Ishikawa (cell line): ENCODE results near the gene OPHN1.

Source experiments
- CEBPB ChIP-seq: IDR thresholded peaks from 2 replicates; pipeline ENCODE4 v1.6.1; 2012
- CREB1 ChIP-seq: IDR thresholded peaks from 2 replicates; pipeline ENCODE4 v1.6.1; 2012; ENCODE audit warnings: low read depth
- EGR1 ChIP-seq: IDR thresholded peaks from 2 replicates; pipeline ENCODE4 v1.6.1; 2012
- EP300 ChIP-seq: IDR thresholded peaks from 2 replicates; pipeline ENCODE4 v1.6.1; 2012; ENCODE audit warnings: borderline replicate concordance
- FOXM1 ChIP-seq: IDR thresholded peaks from 2 replicates; pipeline ENCODE4 v1.6.1; 2012; ENCODE audit warnings: low read depth, borderline replicate concordance
- NFIC ChIP-seq: IDR thresholded peaks from 2 replicates; pipeline ENCODE4 v1.6.1; 2012
- RAD21 ChIP-seq: IDR thresholded peaks from 2 replicates; pipeline ENCODE4 v1.6.1; 2012; ENCODE audit warnings: low read depth
- TAF1 ChIP-seq: IDR thresholded peaks from 2 replicates; pipeline ENCODE4 v1.6.1; 2012; ENCODE audit warnings: low read depth, mild to moderate bottlenecking
- TCF12 ChIP-seq: IDR thresholded peaks from 2 replicates; pipeline ENCODE4 v1.6.1; 2012; ENCODE audit warnings: low read depth
- TEAD4 ChIP-seq: IDR thresholded peaks from 2 replicates; pipeline ENCODE4 v1.6.1; 2012
- YY1 ChIP-seq: IDR thresholded peaks from 2 replicates; pipeline ENCODE4 v1.6.1; 2012; ENCODE audit warnings: low read depth
- ZBTB7A ChIP-seq: IDR thresholded peaks from 2 replicates; pipeline ENCODE4 v1.6.1; 2012; ENCODE audit warnings: low read depth
- TF ChIP-seq, protein P1 (sequence below): IDR thresholded peaks from 2 replicates; pipeline ENCODE4 v1.6.1; 2012
- TF ChIP-seq, protein P2 (sequence below): IDR thresholded peaks from 2 replicates; pipeline ENCODE4 v1.6.1; 2012; ENCODE audit warnings: low read depth, mild to moderate bottlenecking
- TF ChIP-seq, protein P3 (sequence below): IDR thresholded peaks from 2 replicates; pipeline ENCODE4 v1.6.1; 2012

The OPHN1 gene

DNA sequence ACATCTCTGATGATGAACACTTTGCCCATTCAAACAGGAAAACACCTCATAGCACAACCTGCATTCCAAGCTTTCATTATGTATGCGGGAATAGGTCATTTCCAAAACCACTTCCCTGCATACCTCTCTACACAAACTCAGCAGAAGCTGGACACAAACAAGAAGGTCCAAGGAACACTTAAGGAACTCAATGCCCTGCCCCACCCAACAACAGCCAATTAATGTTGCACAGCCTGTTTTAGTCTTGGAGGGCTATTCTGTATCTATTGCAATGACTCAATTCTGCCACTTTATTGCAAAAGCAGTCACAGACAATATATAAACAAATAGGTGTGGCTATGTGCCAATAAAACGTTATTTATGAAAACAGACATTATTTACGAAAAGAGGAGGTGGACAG lies 16.7 kb downstream of the OPHN1 start:
- TF ChIP-seq TCF12 (no peak), CEBPB (peak; percentile 86), TAF1 (no peak), NFIC (peak; percentile 64), TEAD4 (peak; percentile 56; the same call in 1 of the 2 replicates), EP300 (peak; percentile 34; the same call in 1 of the 2 replicates), EGR1 (no peak), YY1 (no peak), FOXM1 (no peak), RAD21 (no peak), CREB1 (no peak), ZBTB7A (no peak)
- TF ChIP-seq, protein P1, sequence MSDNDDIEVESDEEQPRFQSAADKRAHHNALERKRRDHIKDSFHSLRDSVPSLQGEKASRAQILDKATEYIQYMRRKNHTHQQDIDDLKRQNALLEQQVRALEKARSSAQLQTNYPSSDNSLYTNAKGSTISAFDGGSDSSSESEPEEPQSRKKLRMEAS: no peak
- TF ChIP-seq, protein P2, sequence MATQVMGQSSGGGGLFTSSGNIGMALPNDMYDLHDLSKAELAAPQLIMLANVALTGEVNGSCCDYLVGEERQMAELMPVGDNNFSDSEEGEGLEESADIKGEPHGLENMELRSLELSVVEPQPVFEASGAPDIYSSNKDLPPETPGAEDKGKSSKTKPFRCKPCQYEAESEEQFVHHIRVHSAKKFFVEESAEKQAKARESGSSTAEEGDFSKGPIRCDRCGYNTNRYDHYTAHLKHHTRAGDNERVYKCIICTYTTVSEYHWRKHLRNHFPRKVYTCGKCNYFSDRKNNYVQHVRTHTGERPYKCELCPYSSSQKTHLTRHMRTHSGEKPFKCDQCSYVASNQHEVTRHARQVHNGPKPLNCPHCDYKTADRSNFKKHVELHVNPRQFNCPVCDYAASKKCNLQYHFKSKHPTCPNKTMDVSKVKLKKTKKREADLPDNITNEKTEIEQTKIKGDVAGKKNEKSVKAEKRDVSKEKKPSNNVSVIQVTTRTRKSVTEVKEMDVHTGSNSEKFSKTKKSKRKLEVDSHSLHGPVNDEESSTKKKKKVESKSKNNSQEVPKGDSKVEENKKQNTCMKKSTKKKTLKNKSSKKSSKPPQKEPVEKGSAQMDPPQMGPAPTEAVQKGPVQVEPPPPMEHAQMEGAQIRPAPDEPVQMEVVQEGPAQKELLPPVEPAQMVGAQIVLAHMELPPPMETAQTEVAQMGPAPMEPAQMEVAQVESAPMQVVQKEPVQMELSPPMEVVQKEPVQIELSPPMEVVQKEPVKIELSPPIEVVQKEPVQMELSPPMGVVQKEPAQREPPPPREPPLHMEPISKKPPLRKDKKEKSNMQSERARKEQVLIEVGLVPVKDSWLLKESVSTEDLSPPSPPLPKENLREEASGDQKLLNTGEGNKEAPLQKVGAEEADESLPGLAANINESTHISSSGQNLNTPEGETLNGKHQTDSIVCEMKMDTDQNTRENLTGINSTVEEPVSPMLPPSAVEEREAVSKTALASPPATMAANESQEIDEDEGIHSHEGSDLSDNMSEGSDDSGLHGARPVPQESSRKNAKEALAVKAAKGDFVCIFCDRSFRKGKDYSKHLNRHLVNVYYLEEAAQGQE: no peak
- TF ChIP-seq, protein P3, sequence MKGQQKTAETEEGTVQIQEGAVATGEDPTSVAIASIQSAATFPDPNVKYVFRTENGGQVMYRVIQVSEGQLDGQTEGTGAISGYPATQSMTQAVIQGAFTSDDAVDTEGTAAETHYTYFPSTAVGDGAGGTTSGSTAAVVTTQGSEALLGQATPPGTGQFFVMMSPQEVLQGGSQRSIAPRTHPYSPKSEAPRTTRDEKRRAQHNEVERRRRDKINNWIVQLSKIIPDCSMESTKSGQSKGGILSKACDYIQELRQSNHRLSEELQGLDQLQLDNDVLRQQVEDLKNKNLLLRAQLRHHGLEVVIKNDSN: no peak

DNA sequence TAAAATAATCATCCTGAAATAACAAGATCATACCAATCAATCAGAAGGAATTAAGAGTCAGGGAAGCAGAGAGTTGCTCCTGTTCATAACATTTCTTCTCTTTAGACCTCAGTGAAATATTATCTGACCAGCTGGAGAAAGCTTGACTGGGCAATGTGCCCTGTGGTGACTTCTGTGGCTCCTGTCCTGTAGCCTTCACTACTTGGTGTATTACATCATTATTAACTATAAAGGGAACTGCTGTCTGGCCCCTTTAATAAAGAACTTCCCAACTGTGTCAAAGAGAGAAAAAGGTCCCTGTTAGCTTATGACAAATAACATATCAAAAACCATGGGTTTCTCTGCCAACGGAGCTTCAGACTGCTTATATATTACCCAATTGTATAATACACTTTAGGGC lies 18.0 kb downstream of the OPHN1 start:
- TF ChIP-seq, protein P1: no peak
- TF ChIP-seq, protein P3: no peak
- peak; percentile 30; the same call in 1 of the 2 replicates for TF ChIP-seq NFIC

DNA sequence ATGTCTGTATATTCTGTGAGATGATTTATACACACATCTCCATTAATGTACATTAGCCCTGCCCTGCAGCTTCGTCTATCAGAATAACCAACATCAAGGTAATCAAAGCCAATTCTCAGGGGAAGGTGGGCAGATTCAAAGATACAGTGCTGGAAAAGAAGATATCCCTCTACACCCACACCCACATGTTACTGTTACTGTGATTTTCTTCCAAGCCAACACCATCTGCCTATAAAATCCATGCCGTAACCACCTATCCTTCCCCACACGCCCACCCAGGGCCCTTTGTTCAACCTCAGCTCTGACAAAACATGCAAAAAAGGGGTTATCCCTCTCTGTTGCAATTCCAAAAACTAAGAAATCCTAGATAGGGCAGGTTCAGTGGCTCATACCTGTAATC lies 20.0 kb downstream of the OPHN1 start:
- TF ChIP-seq TEAD4: no peak
- no peak for TF ChIP-seq YY1
- no peak for TF ChIP-seq NFIC
- no peak for TF ChIP-seq FOXM1
- TF ChIP-seq CREB1: no peak
- no peak for TF ChIP-seq TCF12
- no peak for TF ChIP-seq ZBTB7A
- no peak for TF ChIP-seq EGR1
- TF ChIP-seq, protein P2: no peak
- no peak for TF ChIP-seq EP300
- no peak for TF ChIP-seq TAF1
- TF ChIP-seq, protein P1: no peak

DNA sequence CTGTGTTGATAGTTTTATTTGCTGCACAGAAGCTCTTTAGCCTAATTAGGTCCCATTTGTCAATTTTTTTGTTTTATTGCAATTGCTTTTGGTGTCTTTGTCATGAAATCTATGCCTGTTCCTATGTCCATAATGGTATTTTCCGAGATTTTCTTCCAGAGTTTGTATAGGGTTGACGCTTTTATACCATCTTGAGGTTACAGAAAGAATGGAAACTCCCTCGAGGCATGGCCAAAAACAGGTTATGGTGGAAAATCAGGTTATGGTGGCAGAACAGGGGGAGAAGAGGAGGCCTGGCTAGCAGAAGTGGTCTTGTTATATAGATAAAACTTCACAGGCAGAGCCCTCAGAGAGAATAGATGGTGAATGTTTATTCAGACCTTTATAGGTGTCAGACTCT lies 21.6 kb downstream of the OPHN1 start:
- TF ChIP-seq CREB1: no peak
- TF ChIP-seq, protein P3: no peak
- no peak for TF ChIP-seq ZBTB7A
- no peak for TF ChIP-seq TEAD4
- no peak for TF ChIP-seq FOXM1
- no peak for TF ChIP-seq CEBPB
- TF ChIP-seq YY1: no peak
- TF ChIP-seq, protein P1: no peak
- no peak for TF ChIP-seq RAD21
- no peak for TF ChIP-seq EGR1
- no peak for TF ChIP-seq EP300
- TF ChIP-seq, protein P2: no peak
- no peak for TF ChIP-seq TAF1
- no peak for TF ChIP-seq TCF12
- TF ChIP-seq NFIC: no peak
